Measurements from ENCODE around the gene BICRAL.

- TF ChIP-seq CTCF (IDR thresholded peaks at IDR 0.05) (no peak), POLR2A (IDR thresholded peaks at IDR 0.05) (no peak), POLR2AphosphoS5 (IDR thresholded peaks at IDR 0.05) (no peak)
These were observed 103.8 kb downstream of the BICRAL start for GRCh38 chr6:42885702-42886101.
